ENCODE data around the gene PAK6.

Gene PAK6

DNA sequence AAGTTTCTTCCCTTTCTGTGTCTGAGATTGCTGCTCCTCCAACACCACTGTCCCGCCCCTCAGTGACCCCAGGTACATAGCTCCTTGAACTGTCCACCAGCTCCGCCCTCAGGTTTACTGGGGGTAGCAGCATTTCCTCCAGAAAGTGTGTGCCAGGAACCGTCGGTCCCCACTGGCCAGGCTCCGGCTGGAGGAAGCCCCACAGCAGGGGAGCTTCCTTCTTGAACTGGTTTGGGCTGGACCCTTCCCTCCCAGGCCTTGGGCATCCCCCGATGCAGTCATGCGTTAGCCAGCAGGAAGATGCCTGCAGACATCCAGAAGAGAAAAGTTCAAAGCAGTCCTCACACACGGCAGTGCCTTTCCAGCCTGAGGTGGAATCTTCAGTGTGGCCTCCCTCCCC is 19.7 kb downstream of the PAK6 start:
- H2BK5ac ChIP-seq (ENCODE audit: low read depth, low read length, poor library complexity, severe bottlenecking), result peak overlapping the region; percentile 48
- H2BK12ac ChIP-seq (ENCODE audit: low read length in 2 of 2), result peak overlapping the region in 1 of 2 experiments; percentile 38
- peaks cover 0 to 33% of the 10 kb centered on the region in 2 experiments for H3K27me3 ChIP-seq (ENCODE audit: control insufficient read depth in 1 of 2, insufficient read depth in 1 of 2, low read length in 2 of 2)
- no peak overlapping the region for H3K4me2 ChIP-seq (ENCODE audit: low read length, poor library complexity, severe bottlenecking)
- H2BK120ac ChIP-seq (ENCODE audit: low read depth, low read length), result no peak overlapping the region
- H2AK5ac ChIP-seq (ENCODE audit: low read length, severe bottlenecking), result peak overlapping the region; percentile 59
- H3K79me1 ChIP-seq (replicated peaks; ENCODE audit: low read length, poor library complexity, severe bottlenecking), result peaks cover 1% of the 10 kb centered on the region
- no peak overlapping the region for H3K9ac ChIP-seq (ENCODE audit: low read length)
- H3K4me1 ChIP-seq (ENCODE audit: control insufficient read depth, insufficient read depth, low read depth, low read length), result peaks cover 30% of the 10 kb centered on the region
- WGBS, result 40% methylated on average over 8 of the region's 8 CpGs
- H3K18ac ChIP-seq (ENCODE audit: low read depth in 1 of 2, low read length in 2 of 2), result peak overlapping the region; percentile 16 to 46
- H2AFZ ChIP-seq (ENCODE audit: low read depth, low read length), result peak overlapping the region; percentile 81
- DNase-seq, result no peak
- no peaks in the 10 kb centered on the region for H3K36me3 ChIP-seq (ENCODE audit: control insufficient read depth in 1 of 2, insufficient read depth in 2 of 2, low read depth in 1 of 2, low read length in 2 of 2)
- no peaks in the 10 kb centered on the region for H3K9me3 ChIP-seq (ENCODE audit: control insufficient read depth, low read length)
- H3K4ac ChIP-seq (ENCODE audit: low read depth in 1 of 2, low read length in 2 of 2), result peak overlapping the region in 1 of 2 experiments; percentile 6
- H4K91ac ChIP-seq (ENCODE audit: low read length), result no peak overlapping the region
- H4K8ac ChIP-seq (ENCODE audit: low read length), result peak overlapping the region; percentile 67
- H3K14ac ChIP-seq (ENCODE audit: low read length in 2 of 2), result peak overlapping the region in 1 of 2 experiments; percentile 45
- H3K23ac ChIP-seq (ENCODE audit: low read length in 2 of 2), result no peak overlapping the region
- H3K4me3 ChIP-seq (ENCODE audit: insufficient read depth in 1 of 2, low read depth in 1 of 2, low read length in 2 of 2), result no peak overlapping the region
- no peak overlapping the region for H2BK15ac ChIP-seq (ENCODE audit: low read depth, poor library complexity, severe bottlenecking)
- peak overlapping the region; percentile 78 for H3K27ac ChIP-seq (ENCODE audit: low read length, poor library complexity, severe bottlenecking)

DNA sequence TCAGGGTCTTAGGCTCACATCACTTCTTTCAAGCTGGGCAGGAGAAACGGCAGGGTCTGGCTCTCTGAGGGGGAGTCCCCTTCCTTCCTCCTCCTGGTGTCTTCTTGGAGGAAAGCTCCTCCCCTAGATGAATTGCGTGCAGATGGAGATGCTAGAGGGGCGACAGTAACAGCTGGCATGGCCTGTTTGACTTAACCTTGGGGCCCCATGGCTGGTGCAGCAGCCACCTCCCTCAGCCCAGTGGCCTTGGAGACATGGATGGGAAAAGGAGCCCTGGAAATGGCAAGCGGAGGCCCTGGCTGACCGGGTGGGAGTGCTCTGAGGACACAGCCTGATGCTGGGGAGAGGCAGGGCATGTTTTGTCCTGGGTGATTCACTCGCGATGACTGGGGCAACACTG is 20.2 kb downstream of the PAK6 start:
- Histone ChIP-seq H4K91ac (ENCODE audit: low read length) (no peak overlapping the region), H3K36me3 (ENCODE audit: control insufficient read depth in 1 of 2, insufficient read depth in 2 of 2, low read depth in 1 of 2, low read length in 2 of 2) (no peaks in the 10 kb centered on the region), H3K27ac (ENCODE audit: low read length, poor library complexity, severe bottlenecking) (peak overlapping the region; percentile 78), H2AFZ (ENCODE audit: low read depth, low read length) (peak overlapping the region; percentile 81), H3K9ac (ENCODE audit: low read length) (no peak overlapping the region), H3K14ac (ENCODE audit: low read length in 2 of 2) (peak overlapping the region in 1 of 2 experiments; percentile 45), H2AK5ac (ENCODE audit: low read length, severe bottlenecking) (peak overlapping the region; percentile 59), H2BK5ac (ENCODE audit: low read depth, low read length, poor library complexity, severe bottlenecking) (peak overlapping the region; percentile 48), H3K18ac (ENCODE audit: low read depth in 1 of 2, low read length in 2 of 2) (peak overlapping the region; percentile 16 to 46), H3K4me3 (ENCODE audit: insufficient read depth in 1 of 2, low read depth in 1 of 2, low read length in 2 of 2) (no peak overlapping the region), H2BK120ac (ENCODE audit: low read depth, low read length) (no peak overlapping the region), H3K79me1 (replicated peaks; ENCODE audit: low read length, poor library complexity, severe bottlenecking) (peaks cover 1% of the 10 kb centered on the region), H4K8ac (ENCODE audit: low read length) (peak overlapping the region; percentile 67), H3K23ac (ENCODE audit: low read length in 2 of 2) (no peak overlapping the region), H3K27me3 (ENCODE audit: control insufficient read depth in 1 of 2, insufficient read depth in 1 of 2, low read length in 2 of 2) (peaks cover 0 to 28% of the 10 kb centered on the region in 2 experiments), H3K4me2 (ENCODE audit: low read length, poor library complexity, severe bottlenecking) (no peak overlapping the region), H3K4me1 (ENCODE audit: control insufficient read depth, insufficient read depth, low read depth, low read length) (peaks cover 30% of the 10 kb centered on the region), H3K4ac (ENCODE audit: low read depth in 1 of 2, low read length in 2 of 2) (no peak overlapping the region), H2BK12ac (ENCODE audit: low read length in 2 of 2) (no peak overlapping the region), H3K9me3 (ENCODE audit: control insufficient read depth, low read length) (no peaks in the 10 kb centered on the region), H2BK15ac (ENCODE audit: low read depth, poor library complexity, severe bottlenecking) (no peak overlapping the region)
- whole genome bisulfite sequencing, result 69% methylated on average over 7 of the region's 7 CpGs
- peak; percentile 21 for DNase-seq

DNA sequence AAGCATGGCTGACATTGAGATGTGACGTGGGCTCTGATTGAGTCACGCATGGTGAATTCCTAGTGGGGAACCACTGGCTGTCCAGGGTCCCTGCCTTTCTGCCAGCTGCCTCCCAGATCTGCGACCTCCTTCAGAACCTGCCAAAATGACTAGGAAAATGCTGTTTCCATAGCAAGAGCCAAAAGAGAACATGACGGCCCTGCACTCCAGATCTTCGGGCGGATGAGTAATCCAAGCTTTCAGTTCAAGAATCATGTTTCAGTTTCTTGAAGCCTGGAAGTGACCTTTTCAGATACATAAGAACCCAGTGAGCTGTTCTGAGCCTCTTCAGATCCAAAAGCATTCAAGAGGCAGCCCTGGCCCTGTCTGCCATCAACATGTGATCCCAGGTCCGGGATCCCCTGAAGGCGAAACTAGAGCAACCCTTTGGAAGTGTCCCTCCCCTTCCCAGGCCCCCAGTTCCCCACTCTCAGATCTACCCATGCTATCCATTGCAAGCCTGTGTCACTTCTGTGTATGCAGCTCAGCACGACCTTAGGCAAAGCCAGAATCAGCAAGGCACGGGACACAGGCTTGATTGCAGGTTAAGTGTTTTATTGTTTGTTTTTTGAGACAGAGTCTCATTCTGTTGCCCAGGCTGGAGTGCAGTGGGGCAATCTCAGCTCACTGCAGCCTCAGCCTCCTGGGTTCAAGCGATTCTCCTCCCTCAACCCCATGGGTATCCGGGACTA is 24.3 kb downstream of the PAK6 start:
- Histone ChIP-seq H3K4me3 (ENCODE audit: insufficient read depth in 1 of 2, low read depth in 1 of 2, low read length in 2 of 2) (peak overlapping the region in 1 of 2 experiments; percentile 43), H3K9ac (ENCODE audit: low read length) (peak overlapping the region; percentile 67), H3K4me2 (ENCODE audit: low read length, poor library complexity, severe bottlenecking) (no peak overlapping the region), H3K79me1 (replicated peaks; ENCODE audit: low read length, poor library complexity, severe bottlenecking) (no peaks in the 10 kb centered on the region), H2AFZ (ENCODE audit: low read depth, low read length) (no peak overlapping the region), H4K8ac (ENCODE audit: low read length) (no peak overlapping the region), H2BK15ac (ENCODE audit: low read depth, poor library complexity, severe bottlenecking) (no peak overlapping the region), H4K91ac (ENCODE audit: low read length) (no peak overlapping the region), H3K36me3 (ENCODE audit: control insufficient read depth in 1 of 2, insufficient read depth in 2 of 2, low read depth in 1 of 2, low read length in 2 of 2) (peaks cover 0 to 4% of the 10 kb centered on the region in 2 experiments), H3K27ac (ENCODE audit: low read length, poor library complexity, severe bottlenecking) (no peak overlapping the region), H3K27me3 (ENCODE audit: control insufficient read depth in 1 of 2, insufficient read depth in 1 of 2, low read length in 2 of 2) (peaks cover 0 to 6% of the 10 kb centered on the region in 2 experiments), H2BK12ac (ENCODE audit: low read length in 2 of 2) (no peak overlapping the region), H3K14ac (ENCODE audit: low read length in 2 of 2) (no peak overlapping the region), H3K9me3 (ENCODE audit: control insufficient read depth, low read length) (no peaks in the 10 kb centered on the region), H2AK5ac (ENCODE audit: low read length, severe bottlenecking) (no peak overlapping the region), H3K23ac (ENCODE audit: low read length in 2 of 2) (no peak overlapping the region), H2BK120ac (ENCODE audit: low read depth, low read length) (no peak overlapping the region), H3K4me1 (ENCODE audit: control insufficient read depth, insufficient read depth, low read depth, low read length) (peaks cover 37% of the 10 kb centered on the region), H3K18ac (ENCODE audit: low read depth in 1 of 2, low read length in 2 of 2) (no peak overlapping the region), H2BK5ac (ENCODE audit: low read depth, low read length, poor library complexity, severe bottlenecking) (no peak overlapping the region), H3K4ac (ENCODE audit: low read depth in 1 of 2, low read length in 2 of 2) (no peak overlapping the region)
- DNase-seq, result peak; percentile 74
- 71% methylated on average over 12 of the region's 12 CpGs for WGBS

DNA sequence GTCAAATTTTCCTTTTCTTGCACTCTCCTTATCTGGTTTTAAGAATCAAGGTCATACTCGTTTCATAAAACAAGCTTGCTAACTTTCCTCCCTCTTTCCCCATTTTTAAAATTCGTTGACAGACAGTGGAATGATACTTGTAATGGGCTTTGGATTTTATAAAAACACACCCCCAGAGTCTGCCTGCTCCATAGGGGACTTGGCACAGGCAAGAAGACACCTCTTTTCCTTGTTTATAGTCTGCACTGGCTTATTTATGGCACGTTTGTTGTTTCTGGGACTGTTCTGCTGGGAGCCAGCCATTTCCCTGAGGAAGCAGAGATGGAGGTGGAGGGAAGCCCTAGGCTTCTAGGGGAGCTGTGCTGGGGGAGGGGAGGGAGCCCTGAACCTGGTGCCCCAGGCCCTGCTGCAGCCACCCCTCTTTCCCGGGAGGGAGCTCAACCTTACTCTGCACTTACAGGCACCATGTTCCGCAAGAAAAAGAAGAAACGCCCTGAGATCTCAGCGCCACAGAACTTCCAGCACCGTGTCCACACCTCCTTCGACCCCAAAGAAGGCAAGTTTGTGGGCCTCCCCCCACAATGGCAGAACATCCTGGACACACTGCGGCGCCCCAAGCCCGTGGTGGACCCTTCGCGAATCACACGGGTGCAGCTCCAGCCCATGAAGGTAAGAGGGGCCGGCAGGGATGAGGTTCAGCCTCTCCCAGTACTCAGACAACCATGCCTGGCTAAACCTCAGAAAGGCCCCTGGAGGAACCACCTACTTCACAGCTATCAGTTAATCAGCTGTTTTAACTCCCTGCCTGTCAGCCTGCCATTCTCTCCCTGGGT is 25.7 kb downstream of the PAK6 start:
- Histone ChIP-seq H3K9me3 (ENCODE audit: control insufficient read depth, low read length) (no peaks in the 10 kb centered on the region), H3K4me2 (ENCODE audit: low read length, poor library complexity, severe bottlenecking) (no peak overlapping the region), H3K4ac (ENCODE audit: low read depth in 1 of 2, low read length in 2 of 2) (no peak overlapping the region), H2BK15ac (ENCODE audit: low read depth, poor library complexity, severe bottlenecking) (no peak overlapping the region), H3K4me1 (ENCODE audit: control insufficient read depth, insufficient read depth, low read depth, low read length) (peaks cover 27% of the 10 kb centered on the region), H2BK5ac (ENCODE audit: low read depth, low read length, poor library complexity, severe bottlenecking) (no peak overlapping the region), H2BK120ac (ENCODE audit: low read depth, low read length) (no peak overlapping the region), H3K4me3 (ENCODE audit: insufficient read depth in 1 of 2, low read depth in 1 of 2, low read length in 2 of 2) (no peak overlapping the region), H4K8ac (ENCODE audit: low read length) (no peak overlapping the region), H4K91ac (ENCODE audit: low read length) (no peak overlapping the region), H2AFZ (ENCODE audit: low read depth, low read length) (no peak overlapping the region), H2AK5ac (ENCODE audit: low read length, severe bottlenecking) (no peak overlapping the region), H3K79me1 (replicated peaks; ENCODE audit: low read length, poor library complexity, severe bottlenecking) (no peaks in the 10 kb centered on the region), H3K14ac (ENCODE audit: low read length in 2 of 2) (peak overlapping the region in 1 of 2 experiments; percentile 26), H3K9ac (ENCODE audit: low read length) (no peak overlapping the region), H3K18ac (ENCODE audit: low read depth in 1 of 2, low read length in 2 of 2) (no peak overlapping the region), H3K27me3 (ENCODE audit: control insufficient read depth in 1 of 2, insufficient read depth in 1 of 2, low read length in 2 of 2) (no peaks in the 10 kb centered on the region), H2BK12ac (ENCODE audit: low read length in 2 of 2) (no peak overlapping the region), H3K27ac (ENCODE audit: low read length, poor library complexity, severe bottlenecking) (no peak overlapping the region), H3K23ac (ENCODE audit: low read length in 2 of 2) (no peak overlapping the region), H3K36me3 (ENCODE audit: control insufficient read depth in 1 of 2, insufficient read depth in 2 of 2, low read depth in 1 of 2, low read length in 2 of 2) (peaks cover 0 to 4% of the 10 kb centered on the region in 2 experiments)
- DNase-seq, result no peak
- 81% methylated on average over 15 of the region's 16 CpGs for WGBS

Measured in mesenchymal stem cell (in vitro differentiated cells and primary cell).